Fibroblast of peridontal ligament (primary cell): Measurements from ENCODE around the gene MPV17L.
A peak's percentile ranks its signal among the peaks of the same experiment; 100 is the strongest.
"Not testable (repeated sequence)": the region's sequence is repeated elsewhere in the genome, so short reads cannot be mapped to it uniquely, and the experiment has no call there.

Source experiments
- DNase-seq: peaks from one replicate; pipeline ENCODE4 v3.0.0-alpha.2; 2010; ENCODE audit errors: extremely low read depth

MPV17L gene

GRCh38 chr16:15395631-15396508, at the start of gene MPV17L:
MPV17L (plus strand) TSS chr16:15395754; CDS start chr16:15395898, 144 bp downstream.
- not testable (repeated sequence) for DNase-seq

GRCh38 chr16:15348721-15349120, 46.8 kb upstream of the MPV17L start:
- not testable (repeated sequence) for DNase-seq

- not testable (repeated sequence) for DNase-seq
Observed at GRCh38 chr16:15351251-15351650, 44.3 kb upstream of the MPV17L start.

DNA sequence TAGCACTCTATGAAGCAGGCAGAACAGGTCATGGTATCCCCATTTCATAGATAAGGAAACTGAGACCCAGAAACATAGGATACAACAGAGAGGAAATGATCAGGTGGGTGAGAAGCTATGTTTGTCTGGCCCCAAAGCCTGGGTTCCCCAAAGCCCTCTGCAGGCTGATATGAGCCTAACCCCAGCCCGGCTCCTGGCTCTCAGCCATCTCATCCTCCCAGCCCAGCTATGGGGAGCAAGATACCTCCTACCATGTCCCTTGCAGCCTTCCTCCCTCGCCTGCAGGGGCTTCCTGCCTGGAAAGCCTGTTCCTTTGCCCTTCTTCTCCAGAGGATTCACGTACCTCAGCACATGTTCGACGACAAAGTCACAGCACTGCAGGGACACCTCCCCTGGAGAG, 43.8 kb upstream of the MPV17L start:
- DNase-seq, result not testable (repeated sequence)

DNA sequence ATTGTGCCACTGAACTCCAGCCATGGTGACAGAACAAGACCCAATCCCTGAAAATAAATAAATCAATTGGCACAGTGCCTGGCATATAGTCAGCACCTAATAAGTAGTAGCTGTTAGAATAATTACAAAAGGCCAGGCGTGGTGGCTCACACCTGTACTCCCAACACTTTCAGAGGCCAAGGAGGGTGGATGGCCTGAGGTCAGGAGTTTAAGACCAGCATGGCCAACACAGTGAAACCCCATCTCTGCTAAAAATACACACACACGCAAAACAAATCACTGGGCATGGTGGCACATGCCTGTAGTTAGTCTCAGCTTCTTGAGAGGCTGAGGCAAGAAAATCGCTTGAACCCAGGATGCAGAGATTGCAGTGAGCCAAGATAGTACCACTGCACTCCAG, 42.7 kb upstream of the MPV17L start:
- DNase-seq, result not testable (repeated sequence)

DNA sequence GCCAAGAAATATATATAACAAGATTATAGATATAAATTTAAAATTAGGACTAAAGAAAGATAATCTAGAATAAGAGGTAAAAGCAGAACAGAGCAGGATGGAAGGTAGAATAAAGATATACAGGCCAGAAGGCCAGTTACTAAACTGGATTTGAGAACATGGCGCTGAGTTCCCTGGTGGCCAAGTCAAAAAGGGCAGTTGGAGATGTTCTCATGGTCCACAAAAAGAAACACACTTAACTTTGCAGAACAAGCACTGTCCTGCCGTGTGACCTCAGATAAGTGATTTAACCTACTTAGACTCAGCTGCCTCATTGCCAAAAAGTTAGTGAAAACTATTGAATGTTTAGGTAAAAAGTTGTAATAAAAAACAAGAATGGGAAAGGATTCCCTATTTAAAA, 40.7 kb upstream of the MPV17L start:
- DNase-seq, result not testable (repeated sequence)

DNA sequence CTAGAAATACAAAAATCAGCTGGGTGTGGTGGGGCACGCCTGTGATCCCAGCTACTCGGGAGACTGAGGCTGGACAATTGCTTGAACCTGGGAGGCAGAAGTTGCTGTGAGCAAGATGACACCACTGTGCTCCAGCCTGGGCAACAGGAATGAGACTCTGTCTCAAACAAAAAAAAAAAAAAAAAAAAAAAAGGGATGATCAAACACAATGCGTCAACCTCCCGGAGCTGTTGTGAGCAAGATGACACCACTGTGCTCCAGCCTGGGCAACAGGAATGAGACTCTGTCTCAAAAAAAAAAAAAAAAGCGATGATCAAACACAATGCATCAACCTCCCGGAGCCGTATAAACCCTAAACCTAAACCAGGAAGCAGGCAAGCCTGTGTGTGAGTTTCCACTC, 38.1 kb upstream of the MPV17L start:
- DNase-seq, result not testable (repeated sequence)

GRCh38 chr16:15378194-15378593, 17.4 kb upstream of the MPV17L start, which contains the start of gene NPIPA5:
NPIPA5 (minus strand) TSS chr16:15378294; CDS start chr16:15378294, 0 bp downstream.
- DNase-seq, result not testable (repeated sequence)

DNA sequence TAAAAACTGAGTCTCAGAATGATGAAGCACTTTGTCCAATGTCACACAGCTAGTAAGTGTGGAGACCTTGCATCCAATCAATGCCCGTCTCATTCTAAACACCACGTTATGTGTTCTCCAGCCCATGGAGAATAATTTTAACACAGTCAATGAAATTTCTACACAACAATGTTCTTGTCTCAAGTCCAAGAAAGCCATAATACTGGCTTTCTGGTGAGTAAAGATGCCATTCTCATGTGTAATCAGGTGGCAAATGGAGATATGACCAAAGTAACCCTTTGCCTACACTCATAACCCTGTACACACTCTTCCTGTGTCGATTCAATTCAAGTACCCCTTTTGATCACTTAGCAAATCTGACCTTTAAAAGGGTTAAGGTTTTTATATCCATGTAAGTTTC, 12.7 kb upstream of the MPV17L start:
- not testable (repeated sequence) for DNase-seq

- not testable (repeated sequence) for DNase-seq
Observed at GRCh38 chr16:15388060-15388459, 7.5 kb upstream of the MPV17L start.

- DNase-seq, result not testable (repeated sequence)
Observed at GRCh38 chr16:15389916-15390315, 5.6 kb upstream of the MPV17L start.

DNA sequence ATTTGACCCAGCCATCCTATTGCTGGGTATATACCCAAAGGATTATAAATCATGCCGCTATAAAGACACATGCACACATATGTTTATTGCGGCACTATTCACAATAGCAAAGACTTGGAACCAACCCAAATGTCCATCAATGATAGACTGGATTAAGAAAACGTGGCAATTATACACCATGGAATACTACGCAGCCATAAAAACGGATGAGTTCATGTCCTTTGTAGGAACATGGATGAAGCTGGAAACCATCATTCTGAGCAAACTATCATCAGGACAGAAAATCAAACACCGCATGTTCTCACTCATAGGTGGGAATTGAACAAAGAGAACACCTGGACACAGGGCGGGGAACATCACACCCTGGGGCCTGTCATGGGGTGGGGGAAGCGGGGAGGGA, 2.5 kb upstream of the MPV17L start:
- not testable (repeated sequence) for DNase-seq

DNA sequence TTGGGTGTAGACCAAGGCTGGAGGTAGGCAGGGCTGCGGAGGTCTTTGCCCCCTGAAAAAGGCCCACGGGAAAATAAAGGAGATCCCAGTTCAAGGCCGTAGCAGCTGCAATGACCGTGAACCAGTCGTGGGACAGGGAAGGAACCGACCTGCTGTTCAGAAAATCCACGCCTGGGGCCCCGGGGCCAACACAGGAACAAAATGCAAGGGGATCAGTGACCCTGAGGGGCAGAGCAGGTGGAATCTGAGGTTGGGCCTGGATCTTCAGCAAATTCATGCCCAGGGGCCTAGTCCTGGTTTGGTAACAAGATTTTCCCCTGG, 915 bp downstream of the MPV17L start:
- not testable (repeated sequence) for DNase-seq

- no peak for DNase-seq
Observed at GRCh38 chr16:15396948-15397594, 1.5 kb downstream of the MPV17L start.

DNA sequence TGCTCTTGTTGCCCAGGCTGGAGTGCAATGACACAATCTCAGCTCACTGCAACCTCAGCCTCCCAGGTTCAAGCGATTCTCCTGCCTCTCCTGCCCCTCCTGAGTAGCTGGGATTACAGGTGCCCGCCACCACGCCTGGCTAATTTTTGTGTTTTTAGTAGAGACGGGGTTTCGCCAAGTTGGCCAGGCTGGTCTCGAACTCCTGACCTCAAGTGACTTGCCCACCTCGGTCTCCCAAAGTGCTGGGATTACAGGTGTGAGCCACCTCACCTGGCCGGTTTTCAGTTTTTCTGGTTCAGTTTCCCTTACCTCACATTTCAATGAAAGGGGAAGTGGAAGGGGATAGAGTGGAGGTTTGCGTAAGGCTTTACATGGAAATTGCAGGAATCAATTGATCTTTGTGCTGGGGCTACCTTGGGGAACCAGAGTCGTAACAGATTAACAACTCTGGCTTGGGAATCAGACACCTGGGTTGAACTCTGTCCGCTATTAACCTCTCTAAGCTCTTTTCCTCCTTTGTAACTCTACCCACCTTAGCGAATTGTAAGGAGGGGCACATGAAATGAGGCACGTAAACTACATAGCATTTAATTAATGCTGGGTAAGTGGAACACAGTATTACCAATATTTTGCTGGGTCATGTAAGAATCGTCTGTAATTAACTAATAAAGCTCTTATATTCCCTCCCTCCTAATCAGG, 3.2 kb downstream of the MPV17L start:
- no peak for DNase-seq

GRCh38 chr16:15399317-15399716, 3.8 kb downstream of the MPV17L start:
- DNase-seq, result no peak

DNA sequence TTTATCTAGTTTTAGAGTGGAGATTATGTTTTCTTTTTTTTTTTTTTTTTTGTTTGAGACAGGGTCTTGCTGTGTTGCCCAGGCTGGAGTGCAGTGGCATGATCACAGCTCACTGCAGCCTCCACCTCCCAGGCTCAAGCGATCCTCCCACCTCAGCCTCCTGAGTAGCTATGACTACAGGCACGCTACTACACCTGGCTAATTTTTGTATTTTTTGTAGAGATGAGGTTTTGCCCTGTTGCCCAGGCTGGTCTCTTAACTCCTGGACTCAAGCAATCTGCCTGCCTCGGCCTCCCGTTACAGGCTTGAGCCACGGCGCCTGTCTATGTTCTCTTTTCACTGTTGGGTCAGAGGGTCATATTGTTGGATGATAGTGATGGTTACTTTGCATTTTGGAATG, 4.8 kb downstream of the MPV17L start:
- DNase-seq, result not testable (repeated sequence)

DNA sequence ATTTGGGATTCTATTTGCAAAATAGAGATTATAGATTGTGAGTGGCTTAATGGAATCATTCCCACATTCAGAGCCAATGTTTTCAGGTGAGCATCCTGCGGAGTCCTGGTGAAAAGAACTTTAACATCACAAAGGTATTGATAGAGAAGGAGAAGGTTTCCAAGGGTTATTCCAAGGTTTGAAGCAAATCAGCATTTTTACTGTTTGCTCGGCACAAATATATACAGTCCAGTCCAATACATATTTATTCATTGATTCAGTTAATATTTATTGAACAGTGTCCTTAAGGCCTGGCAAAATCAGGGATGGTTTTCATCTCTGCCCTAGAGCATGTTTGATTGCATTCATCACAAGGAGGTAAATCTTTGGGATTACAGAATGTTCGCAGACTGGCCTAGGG, 6.4 kb downstream of the MPV17L start:
- DNase-seq, result no peak

- peak; percentile 37 for DNase-seq
Observed at GRCh38 chr16:15403392-15403995, 7.9 kb downstream of the MPV17L start.

DNA sequence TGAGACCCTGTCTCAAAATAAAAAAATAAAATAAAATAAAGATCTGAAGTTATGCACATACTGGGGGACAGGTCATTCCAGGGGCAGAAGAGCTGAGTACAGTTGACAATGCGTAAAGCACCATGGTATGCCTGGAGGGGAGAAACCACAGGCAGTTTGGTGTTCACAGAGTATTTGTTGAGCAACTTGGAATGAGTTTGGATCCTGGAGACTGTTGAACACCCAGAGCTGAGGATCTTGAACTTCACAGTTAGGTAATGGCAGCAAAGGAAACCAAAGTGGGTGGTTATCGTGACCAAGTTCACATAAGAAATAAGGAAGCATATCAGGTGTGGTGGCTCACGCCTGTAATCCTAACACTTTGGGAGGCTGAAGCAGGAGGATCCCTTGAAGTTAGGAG, 8.5 kb downstream of the MPV17L start:
- DNase-seq, result not testable (repeated sequence)

- DNase-seq, result no peak
Observed at GRCh38 chr16:15404792-15405191, 9.2 kb downstream of the MPV17L start.

- DNase-seq, result not testable (repeated sequence)
Observed at GRCh38 chr16:15407756-15408155, 12.2 kb downstream of the MPV17L start.
